Breast epithelium (tissue), 4 donors: ENCODE measurements around the gene NSD2. TPM values are rescaled to one million over a fixed set of nuclear protein-coding genes. Genes with fewer than 3 reads are reported as not detected.

Experiments
- DNase-seq, 2 donors: peaks; one replicate each; pipeline ENCODE4 v3.0.0-alpha.2; 2019; ENCODE audit warnings: low spot score in 2 of 2
- H3K27ac ChIP-seq, 2 donors: fragments of 200-600 bp; sonication (generic) in 1 of 2; one replicate each; pipeline ENCODE4 v1.5.1; 2016 to 2019; ENCODE audit warnings: mild to moderate bottlenecking in 1 of 2
- H3K27me3 ChIP-seq, 2 donors: fragments of 200-600 bp; sonication (generic) in 1 of 2; one replicate each; pipeline versions ENCODE4 v1.5.1 to v1.6.0; 2017 to 2019; ENCODE audit warnings: control low read depth in 1 of 2, mild to moderate bottlenecking in 1 of 2
- H3K36me3 ChIP-seq: fragments of 200-600 bp; one replicate; pipeline ENCODE4 v1.5.1; 2019
- H3K4me1 ChIP-seq, 2 donors: fragments of 200-600 bp; sonication (generic); one replicate each; pipeline ENCODE4 v1.5.1; 2016 to 2019; ENCODE audit warnings: control low read depth in 1 of 2
- H3K4me3 ChIP-seq, 3 donors: fragments of 200-600 bp; sonication (generic); 1 replicate in 2 of 3; 2 replicates in 1 of 3; pipeline ENCODE4 v1.5.1; 2016 to 2019; ENCODE audit warnings: mild to moderate bottlenecking in 3 of 3, moderate library complexity in 2 of 3
- H3K9me3 ChIP-seq, 2 donors: fragments of 200-600 bp; sonication (generic) in 1 of 2; one replicate each; pipeline ENCODE4 v1.5.1; 2016 to 2019; ENCODE audit warnings: control low read depth in 1 of 2
- CTCF ChIP-seq, 3 donors: fragments of 450-650 bp; IDR thresholded peaks; one replicate each; pipeline ENCODE4 v1.5.1; 2016 to 2017; ENCODE audit warnings: antibody characterized with exemption in 3 of 3, mild to moderate bottlenecking in 3 of 3, moderate library complexity in 3 of 3
- POLR2A ChIP-seq: fragments of 450-650 bp; IDR thresholded peaks from one replicate; pipeline ENCODE4 v1.6.1; 2016; ENCODE audit warnings: antibody characterized with exemption, mild to moderate bottlenecking, moderate library complexity
- POLR2AphosphoS5 ChIP-seq, 3 donors: sonication (generic); formaldehyde crosslinking; IDR thresholded peaks; one replicate each; pipeline ENCODE4 v1.6.1; 2017; ENCODE audit warnings: antibody characterized with exemption in 3 of 3
- intact Hi-C: fragments of 100-400 bp; cut with DNase I; formaldehyde crosslinking; loops from one replicate; pipeline ENCODE4 v1.15.1; 2023; ENCODE audit warnings: low total_unique reads
- total RNA-seq, 3 donors: library from RNA; depleted of rRNA; stranded (reverse); fragments of >200 nt; gene quantifications; one replicate each; pipeline ENCODE4 v1.1.0, GENCODE V29; 2016

The NSD2 gene
- total RNA-seq: 10 to 100 TPM; 24.6 to 36.7 (median 30.8) TPM

GRCh38 chr4:1870578-1871443 is at the start of gene NSD2:
Gene NSD2 (plus strand): TSS chr4:1871393. CDS start chr4:1900655, 29,262 bp downstream.
- DNase-seq: peak; percentile 76 to 83
- no peaks in the 10 kb centered on the region for H3K9me3 ChIP-seq
- peak within 1 kb of the TSS; percentile 84 to 98 (median 87) for H3K4me3 ChIP-seq
- H3K4me1 ChIP-seq: no peaks in the 10 kb centered on the region
- H3K36me3 ChIP-seq: no peaks in the 10 kb centered on the region
- H3K27ac ChIP-seq: peak within 1 kb of the TSS; percentile 95 to 97
- no peaks in the 10 kb centered on the region for H3K27me3 ChIP-seq
- intact Hi-C loops: no loop called here
- TF ChIP-seq POLR2A: no peak
- peak; percentile 51 to 76 (median 72) for TF ChIP-seq POLR2AphosphoS5 (IDR thresholded peaks at IDR 0.05)
- TF ChIP-seq CTCF (IDR thresholded peaks at IDR 0.05): peak in 1 of 3 donors; percentile 11

GRCh38 chr4:1821679-1822567 is 49.3 kb upstream of the NSD2 start:
- Histone ChIP-seq H3K27me3 (no peaks in the 10 kb centered on the region), H3K9me3 (no peaks in the 10 kb centered on the region), H3K27ac (no peak overlapping the region), H3K36me3 (no peaks in the 10 kb centered on the region), H3K4me1 (no peaks in the 10 kb centered on the region), H3K4me3 (no peak overlapping the region)
- intact Hi-C loops: no loop called here
- no peak for DNase-seq
- no peak for TF ChIP-seq CTCF (IDR thresholded peaks at IDR 0.05)
- no peak for TF ChIP-seq POLR2A
- TF ChIP-seq POLR2AphosphoS5 (IDR thresholded peaks at IDR 0.05): no peak

GRCh38 chr4:1822568-1823544 is 48.3 kb upstream of the NSD2 start:
- Histone ChIP-seq H3K27me3 (no peaks in the 10 kb centered on the region), H3K4me3 (no peak overlapping the region), H3K27ac (no peak overlapping the region), H3K36me3 (no peaks in the 10 kb centered on the region), H3K4me1 (no peaks in the 10 kb centered on the region), H3K9me3 (no peaks in the 10 kb centered on the region)
- intact Hi-C loops: no loop called here
- TF ChIP-seq CTCF (IDR thresholded peaks at IDR 0.05) (no peak), POLR2AphosphoS5 (IDR thresholded peaks at IDR 0.05) (no peak), POLR2A (no peak)
- DNase-seq: no peak

GRCh38 chr4:1823545-1823932 is 47.7 kb upstream of the NSD2 start:
- Histone ChIP-seq H3K36me3 (no peaks in the 10 kb centered on the region), H3K4me3 (no peak overlapping the region), H3K9me3 (no peaks in the 10 kb centered on the region), H3K27ac (no peak overlapping the region), H3K4me1 (no peaks in the 10 kb centered on the region), H3K27me3 (no peaks in the 10 kb centered on the region)
- no peak for DNase-seq
- intact Hi-C loops: no loop called here
- TF ChIP-seq POLR2A: no peak
- no peak for TF ChIP-seq CTCF (IDR thresholded peaks at IDR 0.05)
- TF ChIP-seq POLR2AphosphoS5 (IDR thresholded peaks at IDR 0.05): no peak
